ENCODE data around the gene TEAD1.
"Not testable (repeated sequence)": the region's sequence is repeated elsewhere in the genome, so short reads cannot be mapped to it uniquely, and the experiment has no call there.

TEAD1 gene

GRCh38 chr11:12754582-12755234 is 80.5 kb downstream of the TEAD1 start:
- TF ChIP-seq CTCF (conservative IDR thresholded peaks at IDR 0.05; ENCODE audit: low read depth), result no peak
- peak; percentile 30 for DNase-seq (ENCODE audit: low spot score)
- CTCF ChIA-PET, result interaction anchor here (1.2 kb wide), 1 partner anchor 15 kb away, joined by 3 read pairs; no protein-coding TSS in a partner anchor
- H3K27ac ChIP-seq, result peak overlapping the region; percentile 48; the same call in 1 of the 2 replicates
- POLR2A ChIA-PET (ENCODE audit: low non-redundant PET), result no interaction called here

- TF ChIP-seq CTCF (conservative IDR thresholded peaks at IDR 0.05; ENCODE audit: low read depth), result no peak
- DNase-seq (ENCODE audit: low spot score), result no peak
- H3K27ac ChIP-seq, result no peak overlapping the region
- ChIA-PET POLR2A (ENCODE audit: low non-redundant PET) (no interaction called here), CTCF (no interaction called here)
These were observed 81.6 kb downstream of the TEAD1 start for GRCh38 chr11:12755510-12756453.

- ChIA-PET POLR2A (ENCODE audit: low non-redundant PET) (no interaction called here), CTCF (no interaction called here)
- TF ChIP-seq CTCF (conservative IDR thresholded peaks at IDR 0.05; ENCODE audit: low read depth), result no peak
- no peak overlapping the region for H3K27ac ChIP-seq
- DNase-seq (ENCODE audit: low spot score), result no peak
These were observed 82.2 kb downstream of the TEAD1 start for GRCh38 chr11:12756454-12756806.

GRCh38 chr11:12756867-12757266 is 82.6 kb downstream of the TEAD1 start:
- no peak for DNase-seq (ENCODE audit: low spot score)
- ChIA-PET POLR2A (ENCODE audit: low non-redundant PET) (no interaction called here), CTCF (no interaction called here)

GRCh38 chr11:12757416-12757815 is 83.2 kb downstream of the TEAD1 start:
- no peak for DNase-seq (ENCODE audit: low spot score)
- TF ChIP-seq CTCF (conservative IDR thresholded peaks at IDR 0.05; ENCODE audit: low read depth), result no peak
- POLR2A ChIA-PET (ENCODE audit: low non-redundant PET), result no interaction called here
- H3K27ac ChIP-seq, result no peak overlapping the region
- CTCF ChIA-PET, result no interaction called here

More at GRCh38 chr11:12756867-12757266, 82.6 kb downstream of the TEAD1 start:
- H3K27ac ChIP-seq, result no peak overlapping the region
- no peak for TF ChIP-seq CTCF (conservative IDR thresholded peaks at IDR 0.05; ENCODE audit: low read depth)

- DNase-seq (ENCODE audit: low spot score); H3K27ac ChIP-seq; POLR2A ChIA-PET (ENCODE audit: low non-redundant PET); CTCF ChIA-PET: not testable (repeated sequence)
These were observed 83.9 kb downstream of the TEAD1 start for GRCh38 chr11:12758117-12758516.

- peak; percentile 58 for DNase-seq (ENCODE audit: low spot score)
- no peak overlapping the region for H3K27ac ChIP-seq
- no peak; the same call in 1 of the 2 replicates for TF ChIP-seq CTCF (conservative IDR thresholded peaks at IDR 0.05; ENCODE audit: low read depth)
- ChIA-PET POLR2A (ENCODE audit: low non-redundant PET) (no interaction called here), CTCF (interaction anchor here (0.6 kb wide), 1 partner anchor 70 kb away, joined by 3 read pairs; no protein-coding TSS in a partner anchor)
These were observed 86.8 kb downstream of the TEAD1 start for GRCh38 chr11:12761029-12761428.

All from RWPE1 (cell line).